Nephron progenitor cell (in vitro differentiated cells): ENCODE data around the gene ADAD2.

Experiments used
- DNase-seq: peaks from one replicate; pipeline ENCODE4 v3.0.0; 2021
- H3K27ac Mint-ChIP-seq: 2 replicates; pipeline ENCODE4 v1.8.0; 2021; ENCODE audit warnings: mild to moderate bottlenecking, moderate library complexity, mixed read lengths
- H3K27me3 Mint-ChIP-seq: 2 replicates; pipeline ENCODE4 v1.8.0; 2021; ENCODE audit warnings: mild to moderate bottlenecking, low read depth, mixed read lengths; ENCODE audit not compliant: poor library complexity
- H3K36me3 Mint-ChIP-seq: 2 replicates; pipeline ENCODE4 v1.8.0; 2021; ENCODE audit warnings: low read depth, mixed read lengths
- H3K4me1 Mint-ChIP-seq: 2 replicates; pipeline ENCODE4 v1.8.0; 2021; ENCODE audit warnings: mixed read lengths
- H3K4me3 Mint-ChIP-seq: 2 replicates; pipeline ENCODE4 v1.8.0; 2021; ENCODE audit warnings: mild to moderate bottlenecking, moderate library complexity, mixed read lengths
- H3K9me3 Mint-ChIP-seq: 2 replicates; pipeline ENCODE4 v1.8.0; 2021; ENCODE audit warnings: mild to moderate bottlenecking, moderate library complexity, mixed read lengths
- TF ChIP-seq, protein P1 (sequence below): fragments of 200-600 bp; sonication (generic); IDR thresholded peaks from 2 replicates; pipeline ENCODE4 v1.5.0; 2021; ENCODE audit warnings: antibody characterized with exemption

The ADAD2 gene

DNA sequence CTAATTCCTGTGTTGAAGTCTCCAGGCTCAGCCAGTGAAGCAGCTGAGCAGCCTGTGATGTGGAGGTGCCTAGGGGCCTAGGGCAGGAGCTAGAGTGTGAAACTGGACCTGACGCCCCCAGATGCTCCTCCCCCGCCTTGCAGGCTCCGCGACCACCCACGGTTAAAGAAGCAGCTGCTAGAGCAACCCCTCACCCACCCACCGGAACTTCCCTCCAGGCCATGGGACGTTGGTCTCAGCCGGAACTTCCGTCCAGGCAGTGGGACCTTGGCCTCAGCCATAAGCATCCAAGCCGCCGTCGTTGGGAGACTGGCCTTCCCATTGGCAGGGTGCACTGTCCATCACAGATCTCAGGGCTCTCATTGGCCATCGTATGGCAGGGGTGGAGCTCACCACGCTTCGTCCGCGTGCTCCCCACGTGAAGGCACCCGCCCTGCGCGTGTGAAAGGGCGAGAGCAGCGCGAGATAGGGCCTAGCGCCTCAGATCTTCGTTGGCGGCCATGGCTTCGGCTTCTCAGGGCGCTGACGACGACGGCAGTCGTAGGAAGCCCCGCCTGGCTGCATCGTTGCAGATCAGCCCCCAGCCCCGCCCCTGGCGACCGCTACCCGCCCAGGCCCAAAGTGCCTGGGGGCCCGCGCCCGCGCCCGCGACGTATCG, at the start of gene ADAD2:
Gene ADAD2, plus strand, starts transcription at position 427 of the 658 bp plus-strand sequence. Its CDS starts 74 bp downstream, at position 501.
- peaks cover 11% of the 10 kb centered on the region for H3K27me3 Mint-ChIP-seq
- H3K9me3 Mint-ChIP-seq, result no peaks in the 10 kb centered on the region
- H3K27ac Mint-ChIP-seq, result no peak within 1 kb of the TSS
- H3K4me3 Mint-ChIP-seq, result no peak within 1 kb of the TSS
- TF ChIP-seq, protein P1, sequence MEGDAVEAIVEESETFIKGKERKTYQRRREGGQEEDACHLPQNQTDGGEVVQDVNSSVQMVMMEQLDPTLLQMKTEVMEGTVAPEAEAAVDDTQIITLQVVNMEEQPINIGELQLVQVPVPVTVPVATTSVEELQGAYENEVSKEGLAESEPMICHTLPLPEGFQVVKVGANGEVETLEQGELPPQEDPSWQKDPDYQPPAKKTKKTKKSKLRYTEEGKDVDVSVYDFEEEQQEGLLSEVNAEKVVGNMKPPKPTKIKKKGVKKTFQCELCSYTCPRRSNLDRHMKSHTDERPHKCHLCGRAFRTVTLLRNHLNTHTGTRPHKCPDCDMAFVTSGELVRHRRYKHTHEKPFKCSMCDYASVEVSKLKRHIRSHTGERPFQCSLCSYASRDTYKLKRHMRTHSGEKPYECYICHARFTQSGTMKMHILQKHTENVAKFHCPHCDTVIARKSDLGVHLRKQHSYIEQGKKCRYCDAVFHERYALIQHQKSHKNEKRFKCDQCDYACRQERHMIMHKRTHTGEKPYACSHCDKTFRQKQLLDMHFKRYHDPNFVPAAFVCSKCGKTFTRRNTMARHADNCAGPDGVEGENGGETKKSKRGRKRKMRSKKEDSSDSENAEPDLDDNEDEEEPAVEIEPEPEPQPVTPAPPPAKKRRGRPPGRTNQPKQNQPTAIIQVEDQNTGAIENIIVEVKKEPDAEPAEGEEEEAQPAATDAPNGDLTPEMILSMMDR, result no peak
- H3K36me3 Mint-ChIP-seq, result no peaks in the 10 kb centered on the region
- DNase-seq, result no peak
- peaks cover 14% of the 10 kb centered on the region for H3K4me1 Mint-ChIP-seq

DNA sequence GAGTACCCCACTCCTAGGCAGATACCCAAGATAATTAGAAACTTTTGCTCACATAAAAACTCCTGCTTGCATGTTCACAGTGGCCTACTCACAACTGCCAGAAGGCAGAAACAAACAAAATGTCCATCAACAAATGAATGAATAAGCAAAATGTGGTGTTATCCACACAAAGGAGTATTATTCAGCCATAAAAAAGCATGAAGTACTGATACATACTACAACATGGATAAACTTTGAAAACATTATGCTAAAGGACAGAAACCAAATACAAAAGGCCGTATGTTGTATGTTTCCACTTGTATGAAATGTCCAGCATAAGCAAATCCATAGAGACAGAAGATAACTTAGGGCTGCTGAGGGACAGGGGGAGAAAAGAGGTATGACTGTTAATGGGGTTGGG, 47.9 kb upstream of the ADAD2 start:
- Mint-ChIP-seq H3K4me3 (peak overlapping the region; percentile 99), H3K27me3 (peaks cover 11% of the 10 kb centered on the region), H3K4me1 (peaks cover 52% of the 10 kb centered on the region), H3K9me3 (peaks cover 26% of the 10 kb centered on the region), H3K36me3 (peaks cover 25% of the 10 kb centered on the region), H3K27ac (no peak overlapping the region)
- TF ChIP-seq, protein P1, result no peak
- no peak for DNase-seq

DNA sequence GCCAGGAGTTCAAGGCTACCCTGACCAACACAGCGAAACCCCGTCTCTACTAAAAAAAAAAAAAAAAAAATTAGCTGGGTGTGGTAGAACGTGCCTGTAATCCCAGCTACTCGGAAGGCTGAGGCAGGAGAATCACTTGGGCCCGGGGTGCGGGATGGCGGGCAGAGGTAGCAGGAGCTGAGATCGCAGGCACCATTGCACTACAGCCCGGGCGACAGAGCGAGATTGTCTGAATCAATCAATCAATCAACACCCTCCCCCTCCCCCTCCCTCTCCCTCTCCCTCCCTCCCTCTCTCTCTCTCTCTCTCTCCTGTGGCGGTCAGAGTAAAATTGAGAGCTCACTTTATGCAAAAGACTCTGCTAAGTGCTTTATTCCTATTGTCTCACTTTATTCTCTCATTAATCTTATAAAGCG, 47.2 kb upstream of the ADAD2 start:
- peak overlapping the region; percentile 99 for H3K4me3 Mint-ChIP-seq
- TF ChIP-seq, protein P1, result no peak
- H3K27me3 Mint-ChIP-seq, result peaks cover 12% of the 10 kb centered on the region
- peak; percentile 44 for DNase-seq
- H3K27ac Mint-ChIP-seq, result peak overlapping the region; percentile 85
- H3K9me3 Mint-ChIP-seq, result peaks cover 26% of the 10 kb centered on the region
- H3K4me1 Mint-ChIP-seq, result peaks cover 45% of the 10 kb centered on the region
- peaks cover 25% of the 10 kb centered on the region for H3K36me3 Mint-ChIP-seq

DNA sequence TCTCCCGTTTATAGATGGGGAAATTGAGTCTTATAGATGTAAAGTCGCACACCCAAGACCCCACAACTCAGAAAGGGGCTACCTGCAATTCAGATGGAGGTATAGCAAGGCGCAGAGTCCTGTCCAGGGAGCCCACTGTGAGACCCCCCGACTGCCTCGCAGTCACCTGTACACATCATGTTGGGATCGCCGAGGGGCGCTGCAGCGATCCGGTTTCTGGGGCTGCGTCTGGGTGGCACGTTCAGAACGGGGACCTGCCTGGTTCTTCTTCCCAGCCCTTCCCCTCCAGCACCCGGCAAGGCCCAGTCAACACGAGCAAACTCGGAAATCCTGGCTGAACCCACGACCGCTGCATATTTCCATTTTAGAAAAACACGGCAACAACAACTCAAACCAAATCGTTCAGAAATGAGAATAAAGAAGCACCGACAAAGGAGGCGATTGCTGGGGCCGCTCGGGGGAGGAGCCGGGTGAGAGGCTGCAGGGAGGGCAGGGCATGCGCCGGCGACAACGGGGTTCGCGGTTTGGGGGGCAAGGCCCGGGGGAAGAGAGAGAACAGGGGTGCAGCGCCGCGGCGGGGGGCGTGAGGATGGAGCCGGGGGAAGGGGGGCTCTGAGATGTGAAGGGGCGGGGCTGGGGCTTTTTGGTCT, 46.6 kb upstream of the ADAD2 start:
- Mint-ChIP-seq H3K9me3 (peaks cover 26% of the 10 kb centered on the region), H3K27ac (peak overlapping the region; percentile 85), H3K27me3 (peaks cover 12% of the 10 kb centered on the region), H3K4me3 (peak overlapping the region; percentile 99), H3K4me1 (peaks cover 40% of the 10 kb centered on the region), H3K36me3 (peaks cover 25% of the 10 kb centered on the region)
- TF ChIP-seq, protein P1, result no peak
- peak; percentile 55 for DNase-seq

DNA sequence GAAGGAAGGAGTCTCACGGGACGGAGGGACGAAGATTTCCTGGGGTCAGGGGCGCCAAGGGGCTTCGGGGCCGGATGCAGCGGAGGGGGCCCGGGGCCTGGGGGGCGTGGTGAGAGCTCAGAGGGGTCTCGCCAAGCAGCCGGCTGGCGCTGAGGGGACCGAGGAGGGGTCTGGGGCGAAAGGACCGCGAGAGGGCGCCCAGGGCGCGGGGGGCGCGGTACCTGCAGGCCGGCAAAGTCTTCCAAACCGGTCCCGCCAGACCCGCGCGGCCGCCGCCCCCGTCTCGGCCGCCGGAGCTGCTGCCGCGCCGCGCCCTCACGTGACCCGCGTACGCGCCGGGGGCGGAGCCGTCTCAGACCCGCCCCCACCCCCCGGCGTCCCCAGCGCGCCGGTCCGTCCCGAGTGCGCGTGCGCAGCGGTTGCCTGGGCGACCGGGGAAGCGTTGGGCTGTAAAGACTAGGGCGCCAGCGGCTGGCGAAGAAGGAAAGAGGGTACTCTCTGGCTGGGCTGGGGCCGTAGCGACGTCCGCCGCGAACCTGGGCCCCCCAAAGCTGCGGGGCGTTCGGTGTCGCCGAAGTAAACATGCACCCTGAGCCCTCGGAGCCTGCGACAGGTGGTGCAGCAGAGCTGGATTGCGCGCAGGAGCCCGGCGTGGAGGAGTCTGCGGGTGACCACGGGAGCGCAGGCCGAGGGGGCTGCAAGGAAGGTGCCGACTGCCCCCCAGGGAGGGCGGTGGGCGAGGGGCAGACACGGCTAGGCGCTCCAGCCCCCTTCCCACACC, 45.9 kb upstream of the ADAD2 start, which contains the start of the genes DNAAF1 and HSDL1:
Gene DNAAF1, plus strand, starts transcription at position 450 of the 781 bp plus-strand sequence. Its CDS starts 133 bp downstream, at position 583.
Gene HSDL1, minus strand, starts transcription at position 319 of the 781 bp plus-strand sequence. CDS start 13,856 bp downstream, outside the sequence.
- peak within 1 kb of the TSS; percentile 85 for H3K27ac Mint-ChIP-seq
- peak within 1 kb of the TSS; percentile 99 for H3K4me3 Mint-ChIP-seq
- peaks cover 26% of the 10 kb centered on the region for H3K9me3 Mint-ChIP-seq
- DNase-seq, result peak; percentile 98
- TF ChIP-seq, protein P1, result no peak
- H3K27me3 Mint-ChIP-seq, result peaks cover 12% of the 10 kb centered on the region
- peaks cover 33% of the 10 kb centered on the region for H3K4me1 Mint-ChIP-seq
- peaks cover 25% of the 10 kb centered on the region for H3K36me3 Mint-ChIP-seq
